H1 (cell line): ENCODE data around the gene WNT7A. TPM values are rescaled to one million over a fixed set of nuclear protein-coding genes. Genes with fewer than 3 reads are reported as not detected.

ENCODE experiments used
- ASH2L ChIP-seq: fragments of 200-600, 300-600 bp; sonication (generic); IDR thresholded peaks from one replicate; pipeline ENCODE4 v1.7.1; 2017; ENCODE audit warnings: low read length
- ATF3 ChIP-seq: IDR thresholded peaks from 2 replicates; pipeline ENCODE4 v1.6.1; 2011; ENCODE audit warnings: low read depth, mild to moderate bottlenecking, low read length; ENCODE audit not compliant: insufficient read depth
- BCL11A ChIP-seq, 2 experiments: IDR thresholded peaks; one replicate each; pipeline ENCODE4 v1.6.1; 2011; ENCODE audit warnings: low read depth in 2 of 2, low read length in 2 of 2, mild to moderate bottlenecking in 2 of 2
- EGR1 ChIP-seq: IDR thresholded peaks from 2 replicates; pipeline ENCODE4 v1.6.1; 2011; ENCODE audit warnings: low read depth, low read length, borderline replicate concordance
- SAP30 ChIP-seq: fragments of 300-600 bp; sonication (generic); IDR thresholded peaks from 2 replicates; pipeline ENCODE4 v1.7.1; 2012; ENCODE audit warnings: low read length, moderate library complexity, mild to moderate bottlenecking, inconsistent platforms; ENCODE audit not compliant: insufficient read depth, insufficient replicate concordance
- polyA plus RNA-seq, 7 experiments: library from polyadenylated mRNA; depleted of rRNA in 3 of 7; stranded (reverse) in 5 of 7; unstranded in 2 of 7; fragments of >200 nt in 5 of 7; fragments of 200-250 nt in 2 of 7; gene quantifications; 1 replicate in 5 of 7; 2 replicates in 1 of 7; 4 replicates in 1 of 7; pipeline versions ENCODE4 v1.2.1 to v1.2.3, GENCODE V29; 2011 to 2013; ENCODE audit warnings: missing spikeins in 2 of 7, mixed read lengths in 2 of 7
- total RNA-seq: library from RNA; stranded (reverse); fragmentation: NEBNext Ultra II Directional; extraction: Animal tissue kit (Norgen Biotek cat#: 25700); gene quantifications from 2 replicates; pipeline ENCODE4 v1.2.1, GENCODE V29; 2021

WNT7A gene
- total and polyA plus RNA-seq, 2 of the 8 experiments (the other 6 are each of a cell fraction or from before 2014, with no cell fraction given), result 0.02 TPM; not detected in 1

- TF ChIP-seq ASH2L, result no peak
- TF ChIP-seq ATF3, result no peak
- TF ChIP-seq SAP30, result no peak
- no peak for TF ChIP-seq BCL11A (IDR thresholded peaks at IDR 0.05; ENCODE audit: low read depth in 2 of 2, low read length in 2 of 2)
- TF ChIP-seq EGR1, result no peak
Measured at GRCh38 chr3:13888576-13888975, 8.7 kb upstream of the WNT7A start (continued).
